ENCODE data around the gene RMND5A. TPM values are rescaled to one million over a fixed set of nuclear protein-coding genes. Genes with fewer than 3 reads are reported as not detected.
"Not testable (repeated sequence)": the region's sequence is repeated elsewhere in the genome, so short reads cannot be mapped to it uniquely, and the experiment has no call there.

Gene RMND5A
- total RNA-seq, 1 experiment from 2014 or later = 41.0 TPM

DNA sequence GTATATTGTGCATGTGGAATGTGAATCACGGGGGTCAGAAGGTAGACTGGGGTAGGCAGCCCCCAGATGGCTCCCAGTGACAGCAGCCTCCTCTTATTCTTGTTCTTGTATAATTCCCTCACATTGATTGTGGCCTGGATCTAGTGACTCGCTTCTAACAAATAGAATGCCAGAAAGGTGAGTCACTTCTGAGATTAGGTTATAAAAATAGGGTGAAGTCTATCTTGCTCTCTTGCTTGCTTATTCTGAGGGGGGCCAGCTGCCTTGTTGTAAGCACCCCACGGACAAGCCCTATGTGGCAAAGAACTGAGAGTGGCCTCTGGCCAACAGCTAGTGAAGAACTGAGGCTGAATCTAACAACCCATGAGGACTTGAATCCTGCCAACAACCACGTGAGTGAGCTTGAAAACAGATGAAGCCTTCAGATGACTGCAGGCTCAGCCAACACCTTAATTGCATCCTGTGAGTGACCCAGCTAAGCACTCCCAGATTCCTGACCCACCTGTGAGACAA is 15.6 kb upstream of the RMND5A start:
- CTCF ChIA-PET = interaction anchor here (0.6 to 1.6 kb wide), 5 partner anchors 14 to 1687 kb away, joined by 3 to 7 read pairs (median 3); no protein-coding TSS in a partner anchor
- BruUV-seq (replicated peaks) = no TSS peak
- Mint-ChIP-seq H3K27ac (ENCODE audit: low read depth, unreplicated experiment) (peak overlapping the region; percentile 84), H3K9me3 (ENCODE audit: unreplicated experiment) (peaks cover 7% of the 10 kb centered on the region), H3K4me1 (ENCODE audit: insufficient read depth, unreplicated experiment) (peaks cover 19% of the 10 kb centered on the region), H3K27me3 (ENCODE audit: insufficient read depth, unreplicated experiment) (no peaks in the 10 kb centered on the region), H3K4me3 (ENCODE audit: unreplicated experiment) (peak overlapping the region; percentile 55), H3K36me3 (ENCODE audit: insufficient read depth, unreplicated experiment) (no peaks in the 10 kb centered on the region)
- TF ChIP-seq, protein P1, sequence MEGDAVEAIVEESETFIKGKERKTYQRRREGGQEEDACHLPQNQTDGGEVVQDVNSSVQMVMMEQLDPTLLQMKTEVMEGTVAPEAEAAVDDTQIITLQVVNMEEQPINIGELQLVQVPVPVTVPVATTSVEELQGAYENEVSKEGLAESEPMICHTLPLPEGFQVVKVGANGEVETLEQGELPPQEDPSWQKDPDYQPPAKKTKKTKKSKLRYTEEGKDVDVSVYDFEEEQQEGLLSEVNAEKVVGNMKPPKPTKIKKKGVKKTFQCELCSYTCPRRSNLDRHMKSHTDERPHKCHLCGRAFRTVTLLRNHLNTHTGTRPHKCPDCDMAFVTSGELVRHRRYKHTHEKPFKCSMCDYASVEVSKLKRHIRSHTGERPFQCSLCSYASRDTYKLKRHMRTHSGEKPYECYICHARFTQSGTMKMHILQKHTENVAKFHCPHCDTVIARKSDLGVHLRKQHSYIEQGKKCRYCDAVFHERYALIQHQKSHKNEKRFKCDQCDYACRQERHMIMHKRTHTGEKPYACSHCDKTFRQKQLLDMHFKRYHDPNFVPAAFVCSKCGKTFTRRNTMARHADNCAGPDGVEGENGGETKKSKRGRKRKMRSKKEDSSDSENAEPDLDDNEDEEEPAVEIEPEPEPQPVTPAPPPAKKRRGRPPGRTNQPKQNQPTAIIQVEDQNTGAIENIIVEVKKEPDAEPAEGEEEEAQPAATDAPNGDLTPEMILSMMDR (IDR thresholded peaks at IDR 0.05; ENCODE audit: unreplicated experiment) = no peak
- intact Hi-C loops (cut with micrococcal nuclease) = no loop called here
- DNase-seq (ENCODE audit: unreplicated experiment) = peak; percentile 71
- POLR2A ChIA-PET = interaction anchor here (0.6 to 3.0 kb wide), 10 partner anchors 18 to 509 kb away, joined by 3 to 37 read pairs (median 4); partner anchors contain the start of genes CHMP3, IMMT and KDM3A

DNA sequence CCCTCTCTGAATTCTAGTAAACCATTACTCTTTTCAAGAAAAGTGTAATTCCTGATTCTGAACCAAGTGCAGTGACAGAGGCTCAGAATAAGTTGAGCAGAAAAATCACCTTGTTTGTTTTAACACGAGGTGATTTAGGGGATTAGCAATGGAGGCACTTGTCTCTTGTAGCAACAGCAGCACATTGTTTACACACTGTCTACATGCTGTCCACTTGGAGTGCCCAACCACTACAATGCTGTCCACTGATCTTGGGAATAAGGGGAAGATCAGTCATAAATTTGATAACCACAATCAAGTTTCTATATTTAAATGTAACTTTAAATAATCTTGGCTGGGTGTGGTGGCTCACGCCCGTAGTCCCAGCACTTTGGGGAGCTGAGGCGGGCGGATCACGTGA is 13.9 kb upstream of the RMND5A start:
- Mint-ChIP-seq H3K9me3 (ENCODE audit: unreplicated experiment) (peaks cover 13% of the 10 kb centered on the region), H3K27me3 (ENCODE audit: insufficient read depth, unreplicated experiment) (no peaks in the 10 kb centered on the region), H3K4me1 (ENCODE audit: insufficient read depth, unreplicated experiment) (peaks cover 19% of the 10 kb centered on the region), H3K4me3 (ENCODE audit: unreplicated experiment) (no peak overlapping the region), H3K36me3 (ENCODE audit: insufficient read depth, unreplicated experiment) (no peaks in the 10 kb centered on the region), H3K27ac (ENCODE audit: low read depth, unreplicated experiment) (no peak overlapping the region)
- ChIA-PET CTCF (interaction anchor here (1.2 kb wide), 1 partner anchor 188 kb away, joined by 3 read pairs; no protein-coding TSS in a partner anchor), POLR2A (no interaction called here)
- no peak for DNase-seq (ENCODE audit: unreplicated experiment)
- intact Hi-C loops (cut with micrococcal nuclease) = no loop called here
- TF ChIP-seq, protein P1 (IDR thresholded peaks at IDR 0.05; ENCODE audit: unreplicated experiment) = no peak
- no TSS peak for BruUV-seq (replicated peaks)

DNA sequence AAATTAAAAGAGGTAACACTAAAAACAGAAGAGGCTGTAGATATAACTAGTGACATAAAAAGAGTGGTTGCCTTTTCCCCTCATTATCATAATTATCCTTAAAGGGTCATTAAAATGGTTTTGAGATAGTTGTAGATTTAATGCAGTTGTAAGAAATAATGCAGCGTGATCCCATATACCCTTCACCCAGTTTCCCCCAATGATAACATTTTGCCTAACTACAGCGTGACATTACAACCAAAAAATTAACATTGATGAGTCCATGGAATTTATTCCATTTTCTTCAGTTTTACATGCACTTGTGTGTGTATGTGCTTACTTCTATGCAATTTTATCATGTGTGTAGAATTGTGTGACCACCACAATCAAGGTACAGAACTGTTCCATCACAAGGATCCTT is 13.2 kb upstream of the RMND5A start:
- TF ChIP-seq, protein P1 (IDR thresholded peaks at IDR 0.05; ENCODE audit: unreplicated experiment) = no peak
- Mint-ChIP-seq H3K9me3 (ENCODE audit: unreplicated experiment) (peaks cover 14% of the 10 kb centered on the region), H3K36me3 (ENCODE audit: insufficient read depth, unreplicated experiment) (no peaks in the 10 kb centered on the region), H3K27ac (ENCODE audit: low read depth, unreplicated experiment) (no peak overlapping the region), H3K27me3 (ENCODE audit: insufficient read depth, unreplicated experiment) (no peaks in the 10 kb centered on the region), H3K4me1 (ENCODE audit: insufficient read depth, unreplicated experiment) (peaks cover 19% of the 10 kb centered on the region), H3K4me3 (ENCODE audit: unreplicated experiment) (no peak overlapping the region)
- intact Hi-C loops (cut with micrococcal nuclease) = no loop called here
- ChIA-PET CTCF (no interaction called here), POLR2A (no interaction called here)
- BruUV-seq (replicated peaks) = no TSS peak
- DNase-seq (ENCODE audit: unreplicated experiment) = no peak

DNA sequence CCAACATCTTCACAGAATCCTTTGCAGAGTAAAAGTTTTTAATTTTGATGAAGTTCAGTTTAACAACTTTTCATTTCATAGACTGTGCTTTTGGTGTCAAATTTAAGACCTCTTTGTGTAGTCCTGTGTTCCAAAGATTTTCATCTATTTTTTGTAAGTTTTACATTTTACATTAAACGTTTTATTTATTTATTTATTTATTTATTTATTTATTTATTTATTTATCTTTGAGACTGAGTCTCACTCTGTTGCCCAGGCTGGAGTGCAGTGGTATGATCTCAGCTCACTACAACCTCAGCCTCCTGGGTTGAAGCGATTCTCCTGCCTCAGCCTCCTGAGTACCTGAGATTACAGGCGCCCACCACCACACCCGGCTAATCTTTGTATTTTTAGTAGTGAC is 12.0 kb upstream of the RMND5A start:
- H3K4me3 Mint-ChIP-seq (ENCODE audit: unreplicated experiment); POLR2A ChIA-PET; DNase-seq (ENCODE audit: unreplicated experiment); intact Hi-C loops (cut with micrococcal nuclease); BruUV-seq (replicated peaks); H3K27ac Mint-ChIP-seq (ENCODE audit: low read depth, unreplicated experiment); H3K27me3 Mint-ChIP-seq (ENCODE audit: insufficient read depth, unreplicated experiment); H3K36me3 Mint-ChIP-seq (ENCODE audit: insufficient read depth, unreplicated experiment): not testable (repeated sequence)
- Mint-ChIP-seq H3K4me1 (ENCODE audit: insufficient read depth, unreplicated experiment) (peaks cover 18% of the 10 kb centered on the region), H3K9me3 (ENCODE audit: unreplicated experiment) (peaks cover 14% of the 10 kb centered on the region)
- CTCF ChIA-PET = interaction anchor here (0.6 kb wide), 1 partner anchor 101 kb away, joined by 3 read pairs; no protein-coding TSS in a partner anchor

DNA sequence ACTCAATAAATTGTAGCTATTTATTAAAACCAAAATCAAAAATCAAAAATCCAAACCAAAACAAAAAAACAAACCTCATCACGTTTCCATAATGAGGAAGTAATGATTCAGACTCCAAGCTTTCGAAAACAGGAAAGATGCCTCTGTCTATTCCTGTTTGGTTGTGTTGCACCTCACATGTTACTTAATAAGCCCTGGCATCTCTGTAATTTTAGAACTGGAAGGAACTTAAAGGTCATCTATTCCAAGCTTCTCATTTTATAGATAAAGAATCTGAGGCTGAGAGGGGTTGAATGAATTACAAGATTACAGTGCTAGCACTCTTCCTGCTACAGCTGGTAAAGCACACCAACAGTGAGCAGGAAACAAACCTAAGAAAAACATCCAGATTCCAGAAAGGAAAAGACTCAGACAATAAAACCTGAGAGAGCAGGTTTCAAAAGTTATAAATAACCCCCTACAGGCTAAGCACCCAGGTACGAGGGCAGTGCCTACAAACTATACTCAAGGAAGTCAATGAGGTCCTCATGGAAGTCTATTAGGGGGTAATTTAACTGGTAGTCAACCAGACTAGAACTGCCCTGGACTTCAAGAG is 5.4 kb upstream of the RMND5A start:
- CTCF ChIA-PET; intact Hi-C loops (cut with micrococcal nuclease); BruUV-seq (replicated peaks); POLR2A ChIA-PET; H3K4me1 Mint-ChIP-seq (ENCODE audit: insufficient read depth, unreplicated experiment); H3K4me3 Mint-ChIP-seq (ENCODE audit: unreplicated experiment); H3K27me3 Mint-ChIP-seq (ENCODE audit: insufficient read depth, unreplicated experiment); H3K36me3 Mint-ChIP-seq (ENCODE audit: insufficient read depth, unreplicated experiment); DNase-seq (ENCODE audit: unreplicated experiment); H3K9me3 Mint-ChIP-seq (ENCODE audit: unreplicated experiment); H3K27ac Mint-ChIP-seq (ENCODE audit: low read depth, unreplicated experiment): not testable (repeated sequence)

DNA sequence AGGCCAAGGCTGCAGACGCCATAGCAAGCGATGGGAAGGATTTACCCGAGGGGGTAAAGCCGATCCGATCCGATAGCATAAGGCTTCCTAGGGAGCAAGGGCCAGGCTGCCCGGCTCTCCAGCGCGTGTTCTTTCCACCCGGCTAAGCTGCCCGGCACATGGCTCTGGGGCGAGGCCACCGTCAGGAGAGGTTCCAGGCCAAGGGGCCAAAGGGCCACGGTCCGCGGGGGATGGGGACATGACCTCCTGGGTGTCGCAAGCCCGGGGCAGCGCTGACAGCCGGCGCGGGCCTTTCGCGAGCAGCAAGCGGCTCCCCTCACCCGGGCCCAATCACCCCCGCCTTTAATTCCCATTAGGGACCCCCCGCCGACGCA is 841 bp upstream of the RMND5A start:
- H3K4me1 Mint-ChIP-seq (ENCODE audit: insufficient read depth, unreplicated experiment); H3K9me3 Mint-ChIP-seq (ENCODE audit: unreplicated experiment); H3K27ac Mint-ChIP-seq (ENCODE audit: low read depth, unreplicated experiment); DNase-seq (ENCODE audit: unreplicated experiment); H3K36me3 Mint-ChIP-seq (ENCODE audit: insufficient read depth, unreplicated experiment); POLR2A ChIA-PET; CTCF ChIA-PET; intact Hi-C loops (cut with micrococcal nuclease); H3K27me3 Mint-ChIP-seq (ENCODE audit: insufficient read depth, unreplicated experiment); BruUV-seq (replicated peaks): not testable (repeated sequence)
- peak overlapping the region; percentile 75 for H3K4me3 Mint-ChIP-seq (ENCODE audit: unreplicated experiment)

DNA sequence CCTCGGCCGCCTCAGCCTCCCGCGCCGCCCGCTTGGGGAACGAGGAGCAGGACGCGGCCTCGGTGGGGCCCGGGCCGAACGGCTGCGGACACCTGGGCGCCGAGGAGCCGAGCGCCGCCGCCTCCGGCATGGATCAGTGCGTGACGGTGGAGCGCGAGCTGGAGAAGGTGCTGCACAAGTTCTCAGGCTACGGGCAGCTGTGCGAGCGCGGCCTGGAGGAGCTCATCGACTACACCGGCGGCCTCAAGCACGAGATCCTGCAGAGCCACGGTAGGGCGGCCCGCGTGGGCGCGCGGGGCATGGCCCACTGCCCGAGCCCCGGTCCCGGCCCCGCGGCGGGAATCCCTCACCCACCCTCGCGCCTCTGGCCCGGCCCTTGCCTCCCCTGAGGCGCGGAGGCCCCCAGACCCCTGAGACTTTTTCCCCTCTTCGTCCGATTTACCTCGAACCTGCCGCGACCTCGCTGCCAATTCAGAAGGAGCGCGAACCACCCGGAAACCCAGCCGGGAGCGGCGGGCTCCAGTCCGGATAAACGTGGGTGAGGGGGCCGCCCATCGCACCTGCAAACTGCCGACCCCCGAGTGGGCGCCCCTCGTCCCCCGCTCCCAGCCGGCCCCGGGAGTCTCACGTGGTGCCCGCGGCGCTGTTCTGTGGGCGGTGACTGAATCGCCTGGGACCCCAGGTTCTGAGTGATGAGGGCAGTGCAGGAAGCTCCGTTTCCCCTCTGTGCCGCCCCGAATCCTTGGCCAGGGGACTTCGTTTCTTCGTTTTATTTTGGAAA is 639 bp downstream of the RMND5A start:
- H3K36me3 Mint-ChIP-seq (ENCODE audit: insufficient read depth, unreplicated experiment); BruUV-seq (replicated peaks); intact Hi-C loops (cut with micrococcal nuclease); CTCF ChIA-PET; DNase-seq (ENCODE audit: unreplicated experiment); H3K27me3 Mint-ChIP-seq (ENCODE audit: insufficient read depth, unreplicated experiment); H3K9me3 Mint-ChIP-seq (ENCODE audit: unreplicated experiment); H3K4me1 Mint-ChIP-seq (ENCODE audit: insufficient read depth, unreplicated experiment): not testable (repeated sequence)
- Mint-ChIP-seq H3K27ac (ENCODE audit: low read depth, unreplicated experiment) (peak overlapping the region; percentile 83), H3K4me3 (ENCODE audit: unreplicated experiment) (peak overlapping the region; percentile 75)
- POLR2A ChIA-PET = interaction anchor here (0.6 to 1.5 kb wide), 4 partner anchors 98 to 1180 kb away, joined by 3 to 4 read pairs (median 4); no protein-coding TSS in a partner anchor
